HG03025 (cell line): ENCODE measurements around the gene ACAP2.

Source experiments
- ATAC-seq: cut with Tn5 transposase; IDR thresholded peaks from one replicate; pipeline ENCODE4 v1.9.1; 2021; ENCODE audit warnings: mild to moderate bottlenecking, moderate library complexity; ENCODE audit not compliant: unreplicated experiment, low FRiP score

ACAP2 gene

GRCh38 chr3:195263925-195264600 is 178.8 kb downstream of the ACAP2 start:
- ATAC-seq: no peak

DNA sequence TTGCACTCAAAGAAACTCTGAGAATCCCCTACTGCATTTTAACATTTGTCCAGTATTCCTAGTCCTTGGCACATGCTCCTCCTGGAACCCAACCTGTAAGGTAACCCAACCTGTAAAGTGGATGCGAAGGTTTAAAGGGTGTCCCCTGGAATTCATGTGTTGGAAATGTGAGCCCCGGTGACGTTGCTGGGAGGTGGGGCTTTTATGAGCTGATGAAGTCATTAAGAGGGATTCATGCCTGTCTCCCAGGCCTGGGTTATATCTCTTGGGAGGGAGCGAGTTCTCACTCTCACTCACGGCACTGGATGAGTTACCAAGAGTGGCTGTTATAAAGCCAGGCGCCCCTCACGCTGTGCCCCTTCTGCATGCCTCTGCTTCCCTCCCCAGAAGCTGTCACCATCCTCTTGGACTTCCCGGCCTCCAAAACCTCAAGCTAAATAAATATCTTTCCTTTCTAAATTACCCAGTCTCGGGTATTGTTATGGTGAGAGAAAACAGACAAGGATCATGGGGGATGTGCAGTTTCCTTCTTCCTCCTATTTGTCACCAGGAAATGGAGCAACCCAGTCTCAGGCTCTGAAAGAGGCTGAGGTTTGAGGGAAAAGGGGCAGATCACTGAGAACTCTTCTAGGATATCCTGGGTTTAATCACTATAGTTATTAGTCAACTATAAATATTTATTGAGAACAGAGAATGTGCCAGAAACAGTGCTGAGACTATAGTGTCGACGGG is 179.5 kb downstream of the ACAP2 start:
- ATAC-seq: no peak

DNA sequence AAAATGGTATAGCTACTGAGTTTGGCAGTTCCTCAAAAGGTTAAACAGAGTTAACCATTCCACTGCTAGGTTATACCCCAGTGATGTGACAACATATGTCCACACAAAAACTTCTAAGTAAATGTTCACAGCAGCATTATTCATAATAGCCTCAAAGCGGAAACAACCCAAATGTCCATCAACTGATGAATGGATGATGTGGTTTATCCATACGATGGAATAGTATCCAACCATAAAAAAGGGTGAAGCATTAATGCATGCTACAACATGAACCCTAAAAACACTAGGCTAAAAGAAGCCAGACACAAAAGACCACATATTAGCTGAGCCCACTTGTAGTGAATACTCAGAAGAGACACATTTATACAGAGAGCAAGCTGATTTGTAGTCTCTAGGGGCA is 180.9 kb downstream of the ACAP2 start:
- ATAC-seq: no peak

- no peak for ATAC-seq
Observed at GRCh38 chr3:195260280-195260905, 182.4 kb downstream of the ACAP2 start.

DNA sequence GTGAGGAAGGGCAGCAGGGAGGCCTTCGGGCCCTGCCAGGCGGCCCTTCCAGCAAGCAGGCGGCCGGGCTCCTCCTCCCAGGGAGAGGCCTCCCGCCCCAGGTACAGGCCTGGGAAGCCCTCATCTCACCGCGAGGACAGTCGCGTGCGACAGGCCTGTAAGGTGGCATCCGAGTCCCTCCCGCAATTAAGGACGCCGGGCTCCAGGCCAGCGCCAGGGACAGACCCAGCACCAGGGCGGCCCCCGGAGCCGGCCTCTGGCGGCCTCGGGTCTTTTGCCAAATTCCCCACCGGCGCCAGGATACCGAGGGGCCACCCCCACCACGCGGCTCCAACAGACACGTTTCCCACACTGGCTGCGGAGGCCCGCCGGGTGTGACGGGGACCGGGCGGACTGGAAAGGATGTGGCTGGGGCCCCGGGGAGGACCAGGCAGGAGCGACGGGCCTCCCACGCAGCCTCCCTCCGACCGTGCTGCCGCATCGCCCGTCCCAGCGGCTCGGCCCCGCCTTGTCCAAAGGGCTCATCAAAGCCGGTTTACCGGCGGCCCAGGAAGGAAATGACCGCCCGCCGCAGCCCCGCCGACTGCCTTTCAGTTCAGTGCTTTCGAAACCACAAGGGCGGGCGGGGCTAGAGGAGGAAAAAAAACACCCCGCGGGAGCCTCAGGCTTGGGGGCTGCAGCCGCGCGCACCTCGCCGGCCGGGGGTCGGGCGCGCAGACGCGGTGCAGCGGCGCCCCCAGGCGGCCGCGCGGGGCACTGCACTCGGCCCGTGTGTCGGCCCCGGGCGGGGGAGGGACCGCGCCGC is 183.1 kb downstream of the ACAP2 start:
- ATAC-seq: peak; percentile 73

GRCh38 chr3:195259154-195259474 is 183.7 kb downstream of the ACAP2 start:
- no peak for ATAC-seq

- no peak for ATAC-seq
Observed at GRCh38 chr3:195258449-195259153, 184.2 kb downstream of the ACAP2 start.

DNA sequence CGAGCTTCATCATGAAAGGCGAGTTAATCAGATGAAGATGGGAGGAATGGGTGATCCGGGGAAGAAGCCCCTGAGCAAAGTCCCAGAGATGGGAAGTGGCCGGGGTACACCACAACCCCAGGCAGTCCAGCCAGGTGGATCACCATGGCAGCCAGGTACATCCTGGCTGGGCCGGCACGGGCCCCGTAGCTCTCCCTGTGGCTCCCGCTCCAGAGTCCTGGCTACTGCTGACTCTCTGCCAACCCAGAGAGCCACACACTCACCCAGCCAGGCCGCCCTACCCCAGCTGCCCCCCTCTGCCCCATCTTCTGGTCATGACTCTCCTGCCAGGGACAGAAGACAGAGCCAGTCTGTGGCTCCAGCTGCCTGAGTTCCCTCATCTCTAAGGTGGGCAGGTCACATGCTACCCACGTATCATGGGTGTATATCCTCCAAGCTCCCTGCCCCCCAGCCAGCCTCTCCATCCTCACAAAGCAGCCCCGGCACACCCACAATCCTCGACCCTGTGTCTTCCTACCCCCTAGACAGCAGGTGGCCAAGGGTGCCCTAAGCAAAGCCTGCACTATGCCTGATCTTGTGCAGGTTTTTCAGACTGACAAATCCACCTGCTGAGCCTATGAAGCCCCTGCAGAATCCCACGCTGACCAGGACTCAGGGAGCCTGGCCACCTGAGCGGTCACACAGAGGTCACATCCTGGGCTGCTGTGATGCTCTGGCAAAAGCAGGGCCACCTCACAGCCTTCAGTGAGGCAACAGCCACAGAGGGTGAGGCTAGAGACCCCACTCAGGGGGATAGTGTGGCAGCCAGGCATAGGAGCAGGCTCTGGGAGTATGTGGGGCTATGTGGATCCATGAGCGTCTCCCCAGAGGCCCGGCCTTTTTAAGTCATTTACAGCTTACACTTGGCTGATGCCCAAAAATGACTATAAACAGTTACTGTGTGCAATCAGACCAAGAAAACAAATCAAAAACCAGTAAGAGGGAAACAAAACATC is 185.1 kb downstream of the ACAP2 start:
- ATAC-seq: no peak

DNA sequence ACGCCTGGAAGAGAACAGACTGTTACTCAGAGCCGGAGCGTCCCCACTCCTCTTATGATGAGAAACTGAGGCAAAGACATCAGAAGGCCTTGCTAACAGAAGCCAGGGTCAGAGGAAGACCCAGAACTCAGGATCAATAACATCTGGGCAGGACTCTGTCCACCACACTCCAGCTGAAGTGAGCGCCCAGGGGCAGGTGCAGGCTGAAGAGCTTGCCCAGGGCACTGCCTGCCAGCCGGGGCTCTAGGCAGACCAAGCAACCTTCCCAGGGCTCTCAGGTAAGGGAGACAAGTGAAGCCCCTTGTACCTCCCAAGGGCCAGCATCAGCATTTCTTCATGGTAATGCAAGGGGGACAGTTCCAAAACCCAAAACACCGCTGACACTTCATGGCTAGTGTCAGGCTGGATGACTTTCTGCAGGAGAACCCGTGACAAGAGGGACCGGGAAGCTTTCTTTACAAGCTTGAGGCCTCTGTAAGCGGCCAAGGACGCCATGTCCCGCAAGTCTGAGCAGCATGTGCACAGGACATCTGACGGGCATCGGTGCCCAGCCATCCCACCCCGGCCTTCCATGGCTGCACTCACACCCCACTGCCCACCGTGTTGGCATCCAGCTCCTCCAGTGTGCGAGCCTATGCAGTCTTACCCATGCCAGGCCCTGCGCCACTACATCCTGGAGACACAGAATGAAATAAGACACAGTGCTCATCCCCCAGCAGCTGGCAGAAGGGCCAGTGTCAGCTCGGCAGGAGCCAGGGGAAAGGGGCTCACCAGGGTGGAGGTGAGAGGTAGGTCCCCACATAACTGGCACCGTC is 186.0 kb downstream of the ACAP2 start:
- no peak for ATAC-seq

GRCh38 chr3:195255571-195256501 is 187.0 kb downstream of the ACAP2 start:
- no peak for ATAC-seq

- ATAC-seq: no peak
Observed at GRCh38 chr3:195255176-195255500, 187.7 kb downstream of the ACAP2 start.

DNA sequence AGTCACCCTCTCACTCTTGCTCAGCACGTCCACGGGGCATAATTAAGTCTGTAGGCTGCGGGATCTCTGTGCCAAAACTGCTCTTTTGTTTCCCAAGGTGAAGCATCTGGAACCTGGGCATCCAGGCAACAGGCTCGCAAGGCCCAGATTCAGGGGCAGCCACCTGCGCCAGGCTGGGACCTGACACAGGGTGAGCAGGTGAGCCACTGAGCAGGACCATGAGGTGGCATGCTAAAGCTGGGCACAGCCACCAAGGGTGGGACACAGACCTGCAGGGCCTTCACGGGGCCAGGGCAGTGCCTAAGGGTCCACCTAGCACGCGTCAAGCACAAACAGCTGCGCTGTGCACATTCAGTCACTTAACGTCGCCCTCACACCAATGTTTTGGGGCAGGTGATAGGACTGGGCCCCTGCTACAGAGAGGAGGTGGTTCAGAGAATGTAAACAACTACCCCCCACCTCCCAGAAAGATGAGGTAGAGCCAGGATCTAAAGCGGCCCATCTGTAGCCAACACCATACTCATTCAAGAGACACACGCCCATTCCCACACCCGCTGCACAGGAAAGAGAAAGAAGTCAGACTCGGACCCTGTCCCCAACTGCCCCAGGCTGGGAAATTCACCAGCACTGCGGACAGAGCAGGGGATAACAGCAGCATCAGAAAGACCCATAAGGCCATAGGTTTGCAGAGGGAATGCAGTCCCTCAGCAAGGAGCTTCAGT is 188.2 kb downstream of the ACAP2 start:
- no peak for ATAC-seq

- no peak for ATAC-seq
Observed at GRCh38 chr3:195253923-195254432, 188.8 kb downstream of the ACAP2 start.

DNA sequence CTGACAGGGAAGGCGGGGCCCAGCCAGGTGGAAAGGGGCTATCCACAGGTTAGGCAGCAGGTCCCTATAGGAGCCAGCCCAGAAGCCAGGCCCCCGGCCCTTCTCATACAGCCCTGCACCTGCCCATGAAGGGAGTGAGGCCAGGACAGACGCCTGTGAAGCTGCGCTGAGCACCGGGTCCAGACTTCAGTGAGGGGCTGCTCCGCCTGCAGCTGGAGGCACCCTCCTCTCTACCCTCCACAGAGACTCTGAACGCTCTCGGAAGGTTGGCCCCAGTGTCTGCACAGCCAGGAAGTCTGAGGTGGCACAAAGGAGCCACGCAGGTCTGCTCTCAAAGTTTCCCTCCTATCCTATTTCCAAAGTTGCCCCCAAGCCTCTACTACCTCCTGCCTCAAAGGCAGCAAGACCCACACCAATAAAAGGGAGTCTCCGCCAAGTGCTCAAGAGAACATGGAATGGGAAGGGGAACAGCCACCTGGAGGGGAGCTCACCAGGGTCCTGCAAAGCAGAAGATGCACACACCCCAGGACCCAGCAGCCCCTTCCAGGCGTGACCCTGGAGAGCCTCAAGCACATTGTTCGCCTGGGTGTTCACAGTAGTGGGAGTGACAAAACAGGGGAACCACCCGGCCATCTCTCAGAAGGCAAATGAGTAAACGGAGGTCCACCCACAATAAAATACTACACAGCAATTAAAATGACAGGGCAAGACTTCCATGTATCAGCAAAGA is 191.3 kb downstream of the ACAP2 start:
- no peak for ATAC-seq

DNA sequence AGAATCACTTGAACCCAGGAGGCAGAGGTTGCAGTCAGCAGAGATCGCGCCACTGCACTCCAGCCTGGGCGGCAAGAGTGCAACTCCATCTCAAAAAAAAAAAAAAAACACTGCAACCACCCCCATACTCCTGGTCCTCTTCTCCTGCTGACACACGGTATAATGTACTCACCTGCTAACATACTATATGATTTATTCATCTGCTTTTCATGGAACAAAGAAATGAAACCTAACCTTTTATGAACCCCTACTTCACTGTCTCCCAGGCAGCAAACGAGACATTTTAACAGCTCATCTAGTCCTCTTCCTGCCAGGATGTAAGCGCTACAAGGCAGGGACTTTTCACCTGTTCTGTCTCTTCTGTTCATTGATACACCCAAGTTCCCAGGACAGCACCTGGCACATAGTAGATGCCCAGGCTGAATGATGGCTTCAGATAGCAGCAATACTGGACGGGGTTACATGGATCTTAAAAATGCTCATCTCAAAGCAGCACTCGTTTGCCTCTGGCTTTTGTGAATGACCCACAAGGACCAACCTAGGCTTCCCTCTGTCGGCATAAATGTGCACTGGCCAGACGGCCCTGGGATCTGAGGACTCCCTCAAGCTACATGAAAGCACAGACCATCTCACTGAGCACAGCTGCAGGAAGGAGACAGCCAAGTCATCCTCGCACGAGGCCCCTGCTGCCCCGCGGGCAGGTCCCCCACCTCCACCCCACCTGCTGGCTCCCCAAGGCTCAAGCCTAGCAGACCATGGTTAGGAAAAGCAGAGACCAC is 192.2 kb downstream of the ACAP2 start:
- no peak for ATAC-seq
